HG03342 (cell line): ENCODE measurements around the gene RAP1GDS1.
"Not testable (repeated sequence)": the region's sequence is repeated elsewhere in the genome, so short reads cannot be mapped to it uniquely, and the experiment has no call there.

Source experiments
- ATAC-seq: cut with Tn5 transposase; IDR thresholded peaks from one replicate; pipeline ENCODE4 v1.9.1; 2021; ENCODE audit warnings: mild to moderate bottlenecking, moderate library complexity; ENCODE audit not compliant: unreplicated experiment

Gene RAP1GDS1

DNA sequence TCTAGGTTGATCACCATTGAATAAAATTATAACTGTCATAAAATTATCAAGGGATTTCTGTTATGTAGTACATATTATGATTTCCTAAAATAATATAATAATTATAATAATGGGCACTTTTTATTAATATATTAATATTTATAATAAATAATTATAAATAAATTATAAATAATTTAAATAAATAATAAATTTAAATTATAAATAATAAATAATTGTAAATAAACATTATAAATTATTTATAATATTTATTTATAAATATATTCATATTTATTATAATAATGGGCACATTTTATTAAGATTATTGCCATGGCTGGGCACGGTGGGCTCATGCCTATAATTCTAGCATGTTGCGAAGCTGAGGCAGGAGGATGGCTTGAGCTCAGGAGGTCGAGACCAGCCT lies 24.5 kb downstream of the RAP1GDS1 start:
- ATAC-seq: no peak

DNA sequence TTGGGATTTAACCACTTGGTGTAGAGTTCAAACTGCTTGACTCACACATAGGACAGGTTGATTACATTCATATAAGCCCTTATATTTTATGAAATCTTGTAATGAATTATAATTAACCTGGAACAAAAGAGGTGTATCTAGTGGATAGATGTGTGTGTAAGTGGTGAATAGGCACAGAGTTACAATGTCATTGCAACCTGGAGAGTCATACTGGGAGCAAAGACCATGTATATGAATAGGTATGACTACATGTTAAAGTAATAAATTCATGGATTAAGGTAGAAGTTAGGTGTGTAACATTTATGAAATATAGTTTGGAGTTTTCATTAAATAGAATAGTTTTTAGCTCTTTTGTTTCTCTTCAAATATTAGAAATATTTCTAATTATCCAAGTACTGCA lies 26.1 kb downstream of the RAP1GDS1 start:
- no peak for ATAC-seq

DNA sequence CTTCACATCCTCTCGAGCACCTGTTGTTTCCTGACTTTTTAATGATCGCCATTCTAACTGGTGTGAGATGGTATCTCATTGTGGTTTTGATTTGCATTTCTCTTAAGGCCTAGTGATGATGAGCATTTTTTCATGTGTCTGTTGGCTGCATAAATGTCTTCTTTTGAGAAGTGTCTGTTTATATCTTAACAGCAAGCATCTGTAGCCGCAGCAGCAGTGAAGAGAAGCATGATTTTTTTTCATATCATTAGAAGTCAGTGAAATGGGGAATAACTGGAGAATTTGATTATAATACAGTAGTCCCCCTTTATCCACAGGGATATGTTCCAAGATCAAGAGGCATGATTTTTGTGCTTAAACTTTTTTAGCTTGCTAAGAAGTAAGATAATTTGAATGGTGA lies 27.5 kb downstream of the RAP1GDS1 start:
- not testable (repeated sequence) for ATAC-seq

DNA sequence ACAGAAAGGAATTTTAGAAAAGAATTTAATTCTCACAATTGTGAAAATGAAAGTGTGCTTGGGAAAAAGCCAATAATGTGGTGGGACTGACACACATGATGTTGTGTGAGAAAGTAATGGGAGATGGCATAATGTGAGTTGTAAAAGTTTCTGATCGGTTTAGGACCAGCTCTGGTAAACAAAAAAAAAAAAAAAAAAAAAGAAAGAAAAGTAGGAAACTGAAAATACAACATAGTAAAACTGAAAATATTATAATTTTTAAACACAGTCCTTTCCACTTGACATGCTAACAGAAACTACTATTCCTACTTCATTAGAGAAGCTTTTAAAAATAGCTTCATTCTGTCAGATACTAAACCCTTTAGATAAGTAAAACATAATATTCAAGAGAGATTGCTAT lies 28.2 kb downstream of the RAP1GDS1 start:
- peak; percentile 54 for ATAC-seq

DNA sequence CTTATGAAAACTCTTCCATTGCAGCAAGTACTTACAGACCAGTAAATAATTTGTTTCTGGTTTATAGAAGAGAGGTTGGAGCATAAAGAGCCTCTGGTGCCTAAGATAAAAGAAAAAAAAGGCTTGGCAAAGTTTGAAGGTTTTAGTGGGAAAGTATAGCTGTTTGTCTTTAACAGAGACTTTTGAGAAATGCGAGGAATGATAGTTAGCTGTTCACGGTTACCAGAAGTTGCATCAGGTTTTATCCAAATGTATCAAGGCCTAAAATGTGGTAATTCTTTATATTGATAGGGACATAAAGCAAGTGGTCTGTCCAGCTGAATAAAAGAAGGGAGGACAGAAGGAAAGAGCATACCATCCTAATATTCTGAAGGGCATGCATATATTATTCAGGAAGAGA lies 29.3 kb downstream of the RAP1GDS1 start:
- ATAC-seq: no peak

DNA sequence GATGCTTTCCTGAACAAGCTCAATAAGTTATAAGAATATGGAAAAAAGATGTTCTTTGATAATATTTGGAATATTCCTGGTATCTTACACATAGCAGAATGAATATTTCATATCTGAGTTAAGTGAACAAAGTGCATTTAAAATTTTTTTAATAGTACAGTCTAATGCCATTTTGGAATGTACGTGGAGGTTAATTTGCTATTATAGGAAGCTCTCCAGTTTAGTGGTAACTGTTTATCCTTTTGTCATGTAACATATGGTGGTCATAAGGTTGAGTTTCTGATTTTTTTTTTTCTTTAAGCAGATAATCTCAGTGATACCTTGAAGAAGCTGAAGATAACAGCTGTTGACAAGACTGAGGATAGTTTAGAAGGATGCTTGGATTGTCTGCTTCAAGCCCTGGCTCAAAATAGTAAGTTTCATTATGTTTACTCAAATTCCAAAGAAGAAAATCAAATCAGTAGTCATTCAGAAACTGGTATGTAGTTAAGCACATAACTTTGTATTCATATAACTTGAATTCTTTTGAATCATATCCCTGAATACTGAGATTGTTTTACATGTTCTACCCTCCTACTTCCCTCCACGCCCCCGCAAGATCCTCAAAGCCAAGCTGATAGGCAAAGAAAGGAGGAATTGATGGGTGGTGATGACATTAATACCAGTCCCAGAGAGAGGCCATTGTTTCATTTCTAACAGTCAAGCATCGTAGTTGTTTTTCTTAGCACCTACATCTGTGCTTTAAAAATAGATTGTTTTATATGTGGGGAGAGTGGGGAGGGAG lies 32.1 kb downstream of the RAP1GDS1 start:
- ATAC-seq: no peak

DNA sequence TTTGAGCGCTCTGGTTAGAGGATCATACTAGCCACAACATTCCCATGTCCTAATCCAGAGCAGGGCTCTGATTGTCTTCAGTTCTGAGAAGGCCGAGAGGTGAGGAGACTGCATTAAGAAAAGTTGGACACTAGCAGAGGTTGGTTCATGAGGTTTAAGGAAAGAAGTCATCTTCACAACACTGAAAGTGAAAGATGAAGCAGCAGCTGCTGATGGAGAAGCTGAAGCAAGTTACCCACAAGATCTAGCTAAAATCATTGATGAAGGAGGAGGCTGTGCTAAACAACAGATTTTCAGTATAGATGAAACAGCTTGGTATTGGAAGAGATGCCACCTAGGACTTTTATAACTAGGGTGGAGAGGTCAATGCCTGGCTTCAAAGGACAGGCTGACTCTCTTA lies 36.8 kb downstream of the RAP1GDS1 start:
- ATAC-seq: no peak

DNA sequence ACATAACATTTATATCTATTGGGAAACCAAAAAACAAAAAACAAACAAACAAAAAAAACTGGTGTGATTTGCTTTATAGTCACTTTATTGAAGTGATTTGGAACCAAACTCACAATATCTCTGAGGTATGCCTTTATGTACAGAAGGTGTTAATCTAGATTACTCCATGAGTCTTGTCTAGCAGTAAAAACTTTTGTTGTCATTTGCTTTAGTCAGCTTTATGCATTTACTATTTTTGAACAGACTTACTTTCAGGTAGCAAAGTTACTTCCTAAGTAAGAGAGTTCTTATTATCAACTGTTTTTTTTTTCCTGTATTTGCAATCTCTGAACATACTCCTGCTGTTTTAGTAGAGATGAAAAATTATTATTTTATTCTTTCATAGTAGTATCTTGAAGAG lies 39.5 kb downstream of the RAP1GDS1 start:
- no peak for ATAC-seq

DNA sequence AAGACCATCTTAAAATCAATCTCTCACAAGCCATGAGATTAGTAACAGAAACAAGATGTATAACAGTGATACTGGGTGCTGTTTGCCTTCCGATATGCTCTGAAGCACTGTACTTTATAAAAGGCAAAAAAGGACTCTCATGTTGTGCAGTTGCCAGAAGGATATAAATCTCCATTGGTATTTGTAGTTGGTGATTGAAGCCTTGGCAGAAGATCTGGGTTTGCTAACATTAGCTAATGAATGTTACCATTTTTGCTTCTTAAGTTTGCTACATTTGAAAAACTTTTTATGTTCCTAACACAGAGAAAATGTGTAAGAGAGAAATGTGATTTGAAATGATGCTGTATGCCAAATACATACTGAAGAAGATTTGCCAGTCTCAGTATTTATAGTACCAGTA lies 44.4 kb downstream of the RAP1GDS1 start:
- ATAC-seq: no peak

DNA sequence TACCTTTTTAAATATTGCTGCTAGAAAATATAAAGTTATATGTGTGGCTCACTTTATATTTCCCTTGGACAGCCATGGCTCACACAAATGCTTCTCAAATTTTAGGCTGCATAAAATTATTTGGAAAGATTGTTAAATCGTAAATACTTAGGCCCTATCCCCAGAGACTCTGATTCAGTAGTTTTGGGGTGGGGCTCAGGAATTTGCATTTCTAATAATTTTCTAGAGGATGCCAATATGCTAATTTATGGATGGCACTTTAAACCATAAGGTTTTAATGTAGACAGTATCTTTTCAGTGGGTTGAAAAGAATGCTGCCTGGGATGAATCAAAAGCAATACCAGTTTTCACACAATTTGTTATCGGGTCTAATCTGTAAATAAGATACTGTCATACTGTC lies 49.7 kb downstream of the RAP1GDS1 start:
- ATAC-seq: no peak

DNA sequence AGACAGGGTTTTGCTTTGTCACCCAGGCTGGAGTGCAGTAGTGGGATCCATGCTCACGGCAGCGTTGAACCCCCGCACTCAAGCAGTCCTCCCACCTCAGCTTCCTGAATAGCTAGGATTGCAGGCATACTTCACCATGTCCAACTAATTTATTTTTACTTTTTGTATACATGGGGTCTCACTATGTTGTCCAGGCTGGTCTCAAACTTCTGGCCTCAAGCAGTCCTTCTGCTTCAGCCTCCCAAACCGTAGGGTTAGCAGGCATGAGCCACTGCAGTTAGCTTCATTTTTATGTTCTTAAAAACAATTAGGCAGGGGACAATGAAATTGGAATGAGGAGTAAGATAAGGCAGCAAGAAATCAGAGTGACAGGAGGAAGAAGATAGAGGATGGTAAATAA lies 50.5 kb downstream of the RAP1GDS1 start:
- no peak for ATAC-seq

DNA sequence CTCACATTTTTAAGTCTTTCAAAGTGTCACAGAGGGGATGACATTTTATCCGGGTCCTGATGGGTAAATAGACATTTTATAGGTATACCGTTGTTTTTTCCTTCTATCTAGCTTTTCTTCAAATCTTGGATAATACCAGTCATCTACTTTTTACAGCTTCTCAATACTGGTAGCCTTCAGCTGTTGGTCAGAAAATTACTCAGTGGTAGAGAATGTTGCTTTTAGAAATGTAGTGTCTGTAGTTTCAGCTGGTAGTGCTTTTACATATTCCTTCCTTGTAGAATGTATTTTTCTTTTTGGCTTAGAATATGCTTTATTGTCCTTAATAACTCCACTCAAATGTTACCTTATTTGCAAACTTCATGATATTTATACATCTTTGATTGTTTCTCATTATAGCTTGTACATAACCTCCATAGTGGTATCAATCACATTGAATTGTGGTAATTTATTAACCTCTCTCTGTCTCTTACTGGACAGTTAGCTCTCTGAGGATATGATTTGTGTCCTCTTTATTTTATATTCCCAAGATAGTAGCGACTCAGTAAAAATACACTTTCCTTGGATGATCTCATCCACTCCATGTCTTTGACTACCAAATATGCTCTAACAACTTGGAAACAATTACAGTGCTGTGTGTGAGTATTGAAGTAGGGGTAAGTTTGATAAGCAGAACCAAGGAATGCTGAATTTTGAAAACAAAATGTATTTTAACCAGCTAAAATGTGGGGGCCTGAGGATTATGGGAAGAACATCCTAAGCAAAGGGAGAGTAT lies 53.8 kb downstream of the RAP1GDS1 start:
- no peak for ATAC-seq

DNA sequence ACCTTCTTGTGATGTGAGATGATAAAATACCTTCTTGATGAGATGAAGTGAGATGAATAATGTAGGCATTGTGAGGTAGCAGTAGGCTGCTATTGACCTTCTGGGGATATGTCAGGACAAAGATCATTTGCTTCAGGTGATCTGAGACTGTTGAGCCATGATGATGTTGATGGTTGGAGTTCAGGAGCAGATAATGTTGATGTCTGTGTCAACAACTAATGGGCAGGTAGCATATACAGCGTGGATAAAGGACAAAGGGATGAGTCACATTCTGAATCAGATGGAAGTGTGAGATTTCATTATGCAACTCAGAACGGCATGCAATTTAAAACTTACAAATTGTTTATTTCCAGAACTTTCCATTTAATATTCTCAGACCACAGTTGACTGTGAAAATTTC lies 57.3 kb downstream of the RAP1GDS1 start:
- no peak for ATAC-seq

DNA sequence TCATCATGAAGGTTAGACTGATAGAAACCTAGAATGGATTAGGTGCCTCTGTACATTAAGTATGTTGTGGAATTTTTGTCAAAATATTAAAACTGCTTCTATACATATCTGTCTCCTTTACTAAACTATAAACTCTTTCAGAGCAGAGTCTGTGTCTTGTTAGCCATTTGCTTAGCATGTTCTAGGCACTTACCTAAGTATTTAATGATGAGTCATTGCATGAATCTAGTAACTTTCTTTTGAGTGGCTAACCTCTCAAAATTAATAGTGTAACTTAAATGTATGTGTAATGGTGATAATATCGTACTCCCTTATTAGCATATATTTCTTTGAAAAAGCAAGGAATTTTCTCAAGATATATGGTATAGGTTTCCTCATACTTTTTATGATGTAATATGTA lies 57.8 kb downstream of the RAP1GDS1 start:
- no peak for ATAC-seq

DNA sequence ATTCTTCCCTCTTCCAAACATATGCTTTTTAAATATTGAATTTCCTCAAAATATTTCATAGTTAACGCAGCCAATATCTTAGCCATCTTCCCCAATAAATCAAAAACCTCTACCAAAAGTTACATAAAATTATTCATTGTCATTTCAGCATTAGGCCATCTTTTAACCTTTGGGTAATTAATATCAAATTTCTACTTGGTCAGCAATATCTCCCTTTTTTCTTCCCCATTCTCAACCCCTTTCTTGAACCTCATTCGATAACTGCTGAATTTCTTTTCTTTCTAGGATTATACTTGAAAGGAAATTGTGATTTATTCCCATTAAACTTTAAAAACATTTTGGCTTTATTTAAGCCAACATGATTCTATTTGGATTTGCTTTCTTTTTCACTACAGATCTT lies 65.0 kb downstream of the RAP1GDS1 start:
- no peak for ATAC-seq

DNA sequence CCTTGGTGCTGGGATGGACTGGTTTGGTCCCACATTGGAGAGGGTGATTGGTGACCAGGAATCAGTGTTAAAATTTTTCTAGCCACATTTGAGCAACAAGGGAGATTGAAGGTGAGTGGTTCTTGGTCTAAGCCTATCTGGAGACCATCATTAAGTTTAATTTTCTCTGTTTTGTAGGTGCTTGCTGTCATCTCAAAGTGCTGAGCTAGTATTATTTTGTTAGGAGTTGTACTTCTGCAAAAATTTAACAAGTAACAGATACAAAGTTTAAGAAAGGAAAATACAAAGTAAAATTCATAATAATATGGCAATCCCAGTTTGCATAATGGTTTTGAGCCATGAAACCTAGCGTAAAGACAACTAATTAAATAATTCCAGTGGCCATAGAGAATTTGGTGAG lies 66.5 kb downstream of the RAP1GDS1 start:
- no peak for ATAC-seq

DNA sequence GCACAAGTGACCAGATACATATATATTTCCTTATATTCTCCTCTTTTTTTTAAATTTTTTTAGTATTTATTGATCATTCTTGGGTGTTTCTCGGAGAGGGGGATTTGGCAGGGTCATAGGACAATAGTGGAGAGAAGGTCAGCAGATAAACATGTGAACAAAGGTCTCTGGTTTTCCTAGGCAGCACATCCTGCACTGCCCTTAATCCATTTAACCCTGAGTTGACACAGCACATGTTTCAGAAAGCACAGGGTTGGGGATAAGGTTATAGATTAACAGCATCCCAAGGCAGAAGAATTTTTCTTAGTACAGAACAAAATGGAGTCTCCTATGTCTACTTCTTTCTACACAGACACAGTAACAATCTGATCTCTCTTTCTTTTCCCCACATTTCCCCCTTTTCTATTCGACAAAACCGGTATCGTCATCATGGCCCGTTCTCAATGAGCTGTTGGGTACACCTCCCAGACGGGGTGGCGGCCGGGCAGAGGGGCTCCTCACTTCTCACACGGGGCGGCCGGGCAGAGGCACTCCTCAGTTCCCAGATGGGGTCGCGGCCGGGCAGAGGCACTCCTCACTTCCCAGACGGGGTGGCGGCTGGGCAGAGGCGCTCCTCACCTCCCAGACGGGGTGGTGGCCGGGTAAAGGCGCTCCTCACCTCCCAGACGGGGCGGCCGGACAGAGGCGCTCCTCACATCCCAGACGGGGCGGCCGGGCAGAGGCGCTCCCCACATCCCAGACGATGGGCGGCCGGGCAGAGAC lies 68.9 kb downstream of the RAP1GDS1 start:
- ATAC-seq: not testable (repeated sequence)

DNA sequence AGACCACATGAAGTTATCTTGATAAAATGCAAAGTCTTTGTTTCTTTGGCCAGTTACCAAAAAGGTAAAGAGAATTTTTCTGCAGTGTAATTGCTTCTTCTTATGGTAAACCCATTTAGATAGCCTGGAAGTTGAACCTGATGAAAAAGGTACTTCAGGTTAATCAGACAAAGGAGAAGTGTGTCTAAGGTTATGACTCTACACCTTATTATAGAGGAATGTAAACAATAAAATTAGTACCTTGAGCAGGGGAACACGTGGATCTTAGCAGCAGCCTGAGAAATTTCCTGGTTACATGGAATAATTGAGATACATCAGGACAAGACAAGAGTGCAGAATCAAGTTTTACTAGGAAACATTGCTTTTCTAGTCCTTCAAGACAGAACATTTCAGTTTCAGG lies 70.8 kb downstream of the RAP1GDS1 start:
- ATAC-seq: no peak

DNA sequence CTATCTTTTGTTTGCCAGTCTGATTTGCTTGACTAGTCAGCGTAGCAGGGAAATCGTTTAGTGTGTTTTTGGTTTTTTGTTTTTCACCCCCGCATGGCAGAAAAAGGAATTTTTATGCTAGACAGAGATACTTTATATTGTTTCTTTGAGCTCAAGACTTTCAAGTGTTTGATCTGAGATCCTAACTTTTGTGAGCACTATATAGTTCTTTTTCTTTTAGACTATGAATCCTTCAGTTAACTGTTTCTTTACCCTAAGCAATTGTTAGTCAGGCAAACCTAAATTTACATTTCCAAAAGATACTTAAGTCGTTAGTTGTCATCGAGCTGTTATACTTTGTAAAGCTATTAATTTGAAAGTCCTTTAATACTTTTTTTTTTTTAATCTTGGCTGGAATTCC lies 73.3 kb downstream of the RAP1GDS1 start:
- ATAC-seq: no peak

DNA sequence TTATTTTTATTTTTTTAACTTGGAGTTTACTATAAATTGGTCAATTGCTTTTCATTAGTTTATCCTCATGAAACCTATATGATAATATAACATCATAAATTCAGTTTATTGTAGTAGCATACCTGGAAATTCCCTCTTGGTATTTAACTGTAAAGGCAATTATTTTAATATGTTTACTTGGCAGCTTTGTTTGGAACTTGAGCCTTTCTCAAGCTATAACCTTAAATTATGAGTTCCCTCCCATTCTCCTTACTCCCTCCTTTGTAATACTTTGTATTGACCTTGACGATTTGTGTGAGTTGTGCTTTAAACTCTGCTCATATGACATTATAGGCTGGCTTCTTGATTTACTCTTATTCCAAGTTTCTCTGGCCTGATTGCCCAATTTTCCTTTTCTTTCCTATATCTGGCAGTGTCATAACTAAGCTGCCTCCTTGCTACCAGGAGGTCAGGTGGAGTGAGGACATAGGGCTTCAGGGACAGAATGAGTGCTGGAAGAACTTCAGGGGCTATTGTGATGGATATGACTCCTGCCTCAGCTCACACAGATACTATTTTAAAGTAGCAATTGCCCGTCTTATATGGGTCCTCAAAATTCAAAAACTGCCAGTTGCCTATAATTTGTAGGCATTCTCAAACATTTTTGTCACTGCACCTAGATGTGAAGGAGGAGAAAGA lies 77.7 kb downstream of the RAP1GDS1 start:
- no peak for ATAC-seq

DNA sequence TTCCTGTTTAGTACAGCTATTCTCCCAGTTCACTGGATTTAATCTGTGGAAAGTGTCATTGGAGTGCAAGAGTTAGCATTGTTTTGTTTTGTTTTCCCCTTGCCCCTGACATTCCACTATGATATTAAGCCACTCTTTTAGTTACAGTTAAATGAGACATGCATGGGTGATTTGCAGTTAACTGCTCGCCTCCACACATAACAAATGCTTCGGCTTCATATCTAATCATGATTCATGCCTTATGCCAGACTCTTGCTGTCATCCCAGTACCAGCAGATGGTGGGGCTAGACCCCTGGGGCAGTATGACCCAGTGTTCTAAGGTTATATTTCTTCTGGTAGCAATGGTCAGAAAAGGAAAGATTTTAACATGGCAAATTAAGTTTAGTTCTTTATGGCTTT lies 80.1 kb downstream of the RAP1GDS1 start:
- no peak for ATAC-seq
